GM18526 (cell line): Measurements from ENCODE around the gene NCOA5.

Experiments used
- POLR2A ChIP-seq: IDR thresholded peaks from 3 replicates; pipeline ENCODE4 v1.6.1; 2011; ENCODE audit not compliant: insufficient read length; ENCODE audit errors: extremely low read depth

NCOA5 gene

DNA sequence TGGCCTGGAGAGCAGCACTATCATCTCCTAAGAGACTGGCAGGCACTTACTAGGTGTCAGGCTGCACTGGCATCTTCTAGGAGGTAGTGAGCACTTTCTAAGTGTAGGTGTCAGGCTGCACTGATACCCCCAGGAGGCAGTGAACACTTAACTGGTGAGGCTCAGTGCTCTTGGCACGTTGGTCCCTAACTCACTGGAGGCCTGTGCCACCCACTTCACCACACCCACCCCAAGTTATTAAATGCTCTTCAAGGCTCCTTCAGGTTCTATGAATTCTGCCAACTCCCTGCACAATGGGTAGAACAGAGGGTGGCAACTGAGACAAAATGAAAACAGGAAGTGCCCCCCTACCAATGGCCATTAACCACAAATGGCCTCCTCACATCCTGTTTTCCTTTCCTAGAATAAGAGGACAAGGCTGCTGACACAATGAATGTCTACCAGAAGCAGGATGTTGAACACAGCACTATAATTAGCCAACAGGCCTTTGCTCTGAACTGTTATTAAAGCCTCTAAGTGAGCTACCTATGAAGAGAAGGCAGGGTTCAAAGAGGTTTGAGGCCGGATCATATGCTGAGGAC, 29.4 kb downstream of the NCOA5 start:
- no peak for TF ChIP-seq POLR2A

DNA sequence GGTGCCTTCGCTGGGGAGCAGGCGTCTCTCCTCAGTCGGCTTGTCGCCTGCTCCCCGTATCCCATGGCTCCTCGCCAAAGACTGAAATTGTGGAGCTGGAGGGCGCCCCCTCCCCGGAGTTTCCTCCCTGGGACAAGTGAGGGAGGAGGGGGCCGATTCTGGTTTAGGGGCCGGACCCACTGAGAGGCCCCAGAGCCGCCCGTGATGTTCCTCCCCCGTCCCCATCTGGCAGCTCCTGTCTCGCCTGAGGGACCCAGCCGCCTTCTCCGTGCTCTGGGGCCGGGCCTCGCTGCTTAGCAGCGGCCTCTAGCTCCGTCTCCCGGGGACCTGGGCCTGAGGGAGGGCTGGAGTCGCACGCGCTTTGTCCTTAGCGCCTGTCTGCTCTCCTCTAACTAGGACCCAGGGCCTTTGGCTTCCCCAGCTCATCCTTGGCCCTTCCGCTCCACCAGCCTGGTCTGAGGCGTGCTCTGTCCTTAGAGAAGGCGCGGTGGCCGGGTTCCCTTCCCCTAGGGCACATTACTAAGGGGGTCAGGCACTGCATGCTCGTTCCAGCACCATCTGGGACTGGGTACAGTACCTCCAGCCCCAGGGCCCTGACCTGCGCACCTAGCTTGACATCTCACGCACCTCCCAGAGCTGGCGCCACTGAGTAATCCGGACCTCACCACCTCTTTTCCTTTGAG, 31.0 kb downstream of the NCOA5 start:
- TF ChIP-seq POLR2A, result no peak

DNA sequence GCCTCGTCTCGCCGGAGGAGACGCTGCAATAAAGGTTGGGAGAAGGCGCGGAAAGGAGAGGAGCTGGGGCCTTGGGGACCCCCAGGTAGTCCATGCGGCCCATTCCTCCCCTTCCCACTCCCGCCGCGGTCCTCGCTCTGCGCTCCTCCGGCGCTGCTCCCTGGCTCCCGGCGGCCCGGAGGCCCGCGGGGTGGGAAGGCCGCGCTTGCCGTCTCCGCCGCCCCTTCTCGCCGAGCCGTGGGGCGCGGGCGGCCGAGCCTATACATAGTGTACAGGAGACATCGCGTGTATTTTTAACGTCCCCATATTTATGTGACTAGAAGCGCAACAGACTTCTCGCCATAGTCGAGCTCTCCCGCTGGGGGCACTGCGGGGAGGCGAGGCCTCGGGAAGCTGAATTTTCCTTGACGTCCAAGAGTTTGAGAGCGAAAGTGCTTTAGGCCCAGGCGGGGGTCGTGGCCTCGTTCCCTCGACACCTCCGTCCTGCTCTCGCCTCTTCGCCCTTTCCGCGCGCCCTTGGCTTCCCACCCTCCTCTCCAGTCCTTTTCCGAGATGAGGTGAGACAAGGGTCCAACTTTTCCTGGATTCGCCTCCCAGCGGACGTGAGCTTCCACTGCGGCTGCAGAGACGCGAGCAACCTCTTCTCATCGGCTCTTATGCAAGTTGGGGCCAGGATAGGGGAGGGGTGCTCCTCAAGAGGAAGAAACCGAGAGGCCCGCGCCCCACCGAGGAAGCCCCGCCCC, 31.7 kb downstream of the NCOA5 start:
- TF ChIP-seq POLR2A, result no peak

DNA sequence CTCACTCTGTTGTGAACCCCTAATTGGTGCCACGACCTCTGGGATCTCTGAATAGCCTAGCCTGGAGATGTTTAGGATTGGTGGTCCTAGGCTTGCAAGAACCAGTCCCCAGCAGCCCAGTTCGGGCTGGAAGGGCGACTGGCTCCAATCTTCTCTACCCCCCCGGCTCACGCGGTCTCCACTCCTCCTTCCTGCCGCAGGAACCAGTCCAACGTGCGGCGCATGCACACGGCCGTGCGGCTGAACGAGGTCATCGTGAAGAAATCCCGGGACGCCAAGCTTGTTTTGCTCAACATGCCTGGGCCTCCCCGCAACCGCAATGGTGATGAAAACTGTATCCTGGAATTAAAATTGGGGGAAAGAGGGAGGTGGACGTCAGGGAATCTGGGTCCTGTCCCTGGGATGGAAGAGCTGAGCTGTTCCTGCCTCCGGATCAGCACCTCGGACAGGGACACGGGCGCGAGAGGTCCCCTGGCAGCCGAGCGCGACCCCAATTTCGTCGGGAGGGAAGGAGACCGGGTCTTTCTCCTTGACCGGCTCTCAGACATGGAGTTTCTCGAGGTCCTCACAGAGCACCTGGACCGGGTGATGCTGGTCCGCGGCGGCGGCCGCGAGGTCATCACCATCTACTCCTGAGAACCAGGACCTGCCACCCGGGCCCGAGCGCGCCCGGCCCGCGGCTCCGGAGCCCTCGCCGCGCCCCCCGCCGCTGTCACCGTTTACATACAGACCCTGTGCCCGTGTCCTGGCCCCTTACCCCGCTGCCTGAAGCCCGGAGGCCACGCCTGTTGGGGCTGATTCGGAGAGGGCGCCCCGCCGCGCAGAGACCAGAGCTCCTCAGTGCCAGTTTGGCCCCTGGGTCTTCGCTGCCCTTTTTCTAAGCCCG, 32.5 kb downstream of the NCOA5 start:
- TF ChIP-seq POLR2A, result no peak

DNA sequence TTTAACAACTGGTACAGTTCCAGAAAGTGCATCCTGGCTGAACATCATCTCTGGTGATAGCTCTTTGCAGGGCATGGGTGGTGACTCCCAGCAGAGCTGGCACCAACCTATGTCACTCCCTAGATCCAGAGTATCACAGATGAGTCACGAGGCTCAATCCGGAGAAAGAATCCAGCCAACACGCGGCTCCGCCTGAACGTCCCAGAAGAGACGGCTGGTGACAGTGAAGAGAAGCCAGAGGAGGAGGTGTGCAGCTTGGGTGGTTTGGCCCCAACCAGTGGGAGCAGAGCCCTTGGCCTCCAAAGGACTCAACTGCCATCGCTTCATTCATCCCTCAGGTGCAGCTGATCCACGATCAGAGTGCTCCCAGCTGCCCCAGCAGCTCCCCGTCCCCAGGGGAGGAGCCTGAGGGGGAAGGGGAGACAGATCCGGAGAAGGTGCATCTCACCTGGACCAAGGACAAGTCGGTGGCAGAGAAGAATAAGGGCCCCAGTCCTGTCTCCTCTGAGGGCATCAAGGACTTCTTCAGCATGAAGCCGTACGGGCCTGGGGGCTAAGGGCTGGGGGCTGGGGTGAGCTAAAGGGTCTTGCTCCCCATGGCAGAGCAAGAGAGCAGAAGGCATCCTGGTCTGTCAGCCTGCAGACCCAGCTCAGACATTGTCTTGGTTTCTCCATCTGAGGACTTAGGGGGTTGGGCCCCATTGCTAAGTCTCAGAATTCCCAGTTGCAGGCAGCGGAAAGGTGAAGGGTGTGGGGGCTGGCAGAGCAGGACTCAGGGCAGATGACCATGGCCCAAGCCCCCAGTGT, 33.5 kb downstream of the NCOA5 start:
- TF ChIP-seq POLR2A, result no peak

DNA sequence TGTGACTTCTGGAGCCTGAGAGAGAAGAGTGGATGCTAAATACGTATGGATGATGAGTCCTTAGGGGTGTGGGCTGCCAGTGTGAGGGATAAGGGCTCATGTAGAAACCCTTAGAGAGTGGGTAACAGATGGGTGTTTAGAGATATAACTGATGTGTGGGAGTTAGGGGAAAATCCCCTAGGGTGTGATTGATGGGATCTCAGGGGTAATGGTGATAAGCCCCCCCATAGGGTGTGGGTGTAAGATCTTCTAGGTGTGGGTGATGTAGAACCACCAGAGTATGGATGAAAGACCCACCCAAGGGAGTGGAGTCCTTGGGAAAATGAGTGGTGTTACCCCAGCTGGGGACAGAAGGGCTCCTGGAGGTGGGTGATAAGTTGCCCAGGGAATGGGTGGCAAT, 34.5 kb downstream of the NCOA5 start:
- TF ChIP-seq POLR2A, result no peak

DNA sequence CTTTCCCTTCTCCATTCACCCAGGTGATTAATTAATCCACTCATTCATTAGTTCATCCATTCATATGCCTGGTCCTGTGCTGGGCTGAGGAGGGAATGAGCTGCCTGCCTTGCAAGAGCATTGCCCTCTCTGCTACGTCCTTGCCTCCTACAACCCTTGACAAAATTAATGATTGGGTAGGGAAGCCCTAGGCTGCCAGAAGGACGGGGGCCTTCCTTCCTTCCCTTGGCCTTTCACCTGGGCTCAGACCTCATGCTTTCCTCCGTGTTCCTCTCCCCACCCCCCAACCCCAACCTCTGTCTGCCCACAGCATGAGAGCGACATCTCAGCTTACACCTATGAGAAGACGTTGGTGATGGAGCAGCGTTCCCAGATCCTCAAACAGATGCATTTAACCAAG, 35.2 kb downstream of the NCOA5 start:
- TF ChIP-seq POLR2A, result no peak

DNA sequence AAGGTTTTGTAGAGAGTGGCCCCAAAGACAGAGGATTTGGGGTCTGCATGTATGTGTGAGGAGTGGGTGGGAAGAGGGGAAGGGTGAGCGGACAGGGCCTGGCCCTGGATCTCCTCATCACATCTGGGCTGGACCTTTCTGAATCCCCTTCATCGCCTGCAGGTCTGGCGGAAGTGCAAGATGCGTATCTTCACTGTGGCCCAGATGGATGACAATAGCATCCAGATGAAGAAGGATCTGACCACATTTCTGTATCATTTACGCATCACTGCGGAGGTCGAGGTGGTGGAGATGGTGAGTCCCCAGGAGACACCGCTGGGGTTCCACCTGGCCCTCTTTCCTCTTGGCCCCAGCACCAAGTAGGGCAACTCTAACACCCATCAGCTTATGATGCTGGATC, 36.3 kb downstream of the NCOA5 start:
- TF ChIP-seq POLR2A, result no peak

DNA sequence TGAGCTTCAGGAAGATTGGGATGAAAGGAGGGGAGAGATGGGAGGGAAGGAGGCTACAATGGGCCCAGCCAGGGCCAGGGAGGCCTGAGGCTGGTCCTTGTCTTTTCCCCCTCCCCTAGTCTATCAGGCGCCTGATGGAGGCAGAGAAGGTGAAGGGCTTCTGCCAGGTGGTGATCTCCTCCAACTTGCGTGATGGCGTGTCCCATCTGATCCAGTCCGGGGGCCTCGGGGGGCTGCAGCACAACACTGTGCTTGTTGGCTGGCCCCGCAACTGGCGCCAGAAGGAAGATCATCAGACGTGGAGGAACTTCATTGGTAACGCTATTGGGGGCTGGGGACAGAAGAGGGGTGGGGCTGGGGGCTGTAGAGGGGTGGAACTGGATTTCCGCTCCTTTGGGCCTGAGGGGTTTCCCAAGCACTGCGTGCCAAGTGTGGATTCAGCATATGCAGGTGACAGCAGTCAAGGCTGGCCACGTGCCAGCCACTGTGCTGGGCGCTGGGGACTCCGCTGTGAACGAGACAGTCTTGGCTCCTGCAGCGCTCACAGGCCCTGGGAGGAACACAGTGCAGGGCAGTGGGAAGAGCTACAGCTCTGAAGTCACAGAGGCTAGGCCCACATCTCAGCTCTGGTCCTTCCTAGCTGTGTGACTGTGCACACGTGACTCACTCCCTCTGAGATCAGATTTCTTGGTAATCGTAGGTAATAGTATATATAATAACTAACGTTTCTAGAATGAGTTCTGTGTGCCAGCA, 38.0 kb downstream of the NCOA5 start:
- TF ChIP-seq POLR2A, result no peak

DNA sequence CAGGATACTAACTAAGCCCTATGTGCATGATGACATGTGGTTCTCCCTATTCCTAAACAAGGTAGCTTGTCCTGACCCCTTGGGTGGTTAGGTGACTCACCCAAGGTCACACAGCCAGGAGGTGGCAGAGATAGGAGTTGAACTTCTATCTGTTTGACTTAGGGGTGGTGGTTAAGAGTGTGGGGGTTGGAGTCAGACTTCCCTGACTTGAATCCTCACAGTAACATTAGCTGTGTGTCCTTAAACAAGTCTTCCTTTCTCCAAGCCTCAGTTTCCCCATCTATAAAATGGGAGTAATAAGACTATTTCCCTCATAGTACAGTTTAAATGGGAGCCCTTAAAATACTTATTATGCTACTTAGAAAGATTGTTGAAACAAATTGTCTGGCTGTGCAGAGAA, 38.9 kb downstream of the NCOA5 start:
- no peak for TF ChIP-seq POLR2A

DNA sequence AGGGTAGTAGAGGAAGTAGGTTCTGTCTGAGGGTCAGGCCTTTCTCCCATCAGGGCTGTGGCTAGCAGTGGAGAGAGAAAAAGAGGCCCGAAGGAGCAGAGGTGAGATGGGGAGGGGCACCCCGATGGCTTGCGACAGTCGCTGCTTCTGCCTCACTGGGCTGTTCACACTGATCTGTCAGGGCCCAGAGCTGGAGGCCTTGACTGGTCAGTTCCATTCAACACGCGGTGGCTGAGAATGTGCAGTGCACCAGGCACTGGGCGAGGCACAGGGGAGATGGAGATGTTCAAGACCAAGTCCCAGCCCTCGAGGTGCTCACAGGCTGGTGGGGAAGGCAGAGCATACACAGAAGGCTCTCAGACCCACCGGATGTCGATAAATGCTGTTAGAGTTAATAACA, 39.3 kb downstream of the NCOA5 start:
- TF ChIP-seq POLR2A, result no peak

DNA sequence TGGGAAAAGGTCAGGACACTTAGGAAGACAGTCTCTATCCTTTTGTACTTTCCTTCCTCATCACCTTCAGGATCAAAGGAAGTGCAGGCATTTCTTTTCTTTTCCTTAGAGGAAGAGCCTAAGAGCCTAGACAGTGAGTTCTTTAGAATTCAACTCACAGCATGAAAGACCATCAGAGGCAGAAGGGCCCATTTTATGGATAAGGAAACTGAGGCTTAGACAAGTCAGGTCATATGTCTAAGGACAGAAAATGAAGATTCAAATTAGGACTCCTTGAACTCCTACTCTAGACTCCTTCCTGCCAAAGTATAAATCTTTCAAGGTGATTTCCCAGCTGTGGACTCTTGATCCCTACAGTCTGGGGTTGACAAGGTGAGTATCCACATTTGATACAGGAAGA, 39.9 kb downstream of the NCOA5 start:
- TF ChIP-seq POLR2A, result no peak

DNA sequence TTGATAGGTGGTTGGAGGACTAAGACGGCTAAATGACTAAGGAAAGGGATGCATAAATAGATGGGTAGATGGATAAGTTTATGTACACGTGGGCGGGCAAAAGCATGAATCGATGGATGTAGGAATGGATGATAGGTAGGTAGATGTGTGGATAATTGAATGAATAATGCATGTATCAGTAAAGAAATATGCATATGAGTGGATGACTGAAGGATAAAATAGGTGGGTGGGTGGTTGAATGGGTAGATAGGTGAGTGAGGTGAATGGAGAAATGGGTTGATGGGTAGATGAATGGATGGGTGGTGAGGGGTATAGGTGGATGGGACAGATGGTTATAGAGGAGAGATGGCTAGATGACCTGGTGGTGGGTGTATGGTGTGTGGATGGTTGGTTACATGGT, 40.6 kb downstream of the NCOA5 start:
- no peak for TF ChIP-seq POLR2A

DNA sequence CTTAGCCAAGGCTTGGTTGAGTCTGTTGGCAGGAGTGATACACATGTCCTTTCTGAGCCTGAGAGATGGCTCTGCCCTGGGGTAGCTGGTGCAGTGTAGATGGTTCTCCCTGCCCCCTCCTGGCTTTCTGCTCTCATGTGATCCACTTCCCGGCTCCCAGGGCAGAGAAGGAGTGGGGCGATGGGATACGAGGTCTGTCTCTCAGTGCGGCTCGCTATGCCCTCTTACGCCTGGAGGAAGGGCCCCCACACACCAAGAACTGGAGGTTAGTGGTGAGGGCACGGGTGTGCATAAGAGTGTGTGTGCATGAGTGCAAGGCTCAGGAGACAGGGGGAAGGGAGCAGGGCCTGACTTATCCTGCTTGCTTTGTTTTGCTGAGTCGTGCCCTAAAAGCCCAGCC, 41.9 kb downstream of the NCOA5 start:
- TF ChIP-seq POLR2A, result no peak
